GM12878 (cell line): Measurements from ENCODE around the gene GRIN2C. TPM values are rescaled to one million over a fixed set of nuclear protein-coding genes. Genes with fewer than 3 reads are reported as not detected.

Experiments
- ATAC-seq: fragments of 200-7000 bp; cut with Tn5 transposase; 3 replicates; pipeline ENCODE4 v1.9.1; 2020; ENCODE audit warnings: mild to moderate bottlenecking, moderate library complexity
- BruUV-seq: library from RNA; stranded (reverse); fragments of 400-500 nt; replicated peaks from 2 replicates; lab custom pipeline; 2021; lab: Mats Ljungman, UMichigan
- CTCF ChIA-PET: fragments of 300-600 bp; sonication (Branson Sonifier 250); formaldehyde crosslinking; extraction: SDS; loops from one replicate; lab custom pipeline; 2021; ENCODE audit warnings: inconsistent platforms; lab: Yijun Ruan, JAX
- POLR2A ChIA-PET: fragments of 350-600 bp; formaldehyde crosslinking; extraction: SDS; loops from one replicate; lab custom pipeline; 2021; ENCODE audit warnings: inconsistent platforms; lab: Charles Lee
- RAD21 ChIA-PET: fragments of 300-600 bp; sonication (Branson Sonifier 250); formaldehyde crosslinking; loops from one replicate; lab custom pipeline; 2023; ENCODE audit warnings: antibody characterized with exemption; ENCODE audit not compliant: unreplicated experiment; lab: Charles Lee
- SMC1A ChIA-PET: fragments of 300-600 bp; sonication (Branson Sonifier 250); formaldehyde crosslinking; loops from one replicate; lab custom pipeline; 2023; ENCODE audit not compliant: unreplicated experiment, uncharacterized antibody; lab: Charles Lee
- DNase-seq: peaks from one replicate; pipeline ENCODE4 v3.0.0-alpha.2; 2011; ENCODE audit warnings: low read depth, low spot score
- FAIRE-seq: peaks from 3 replicates; lab custom pipeline; 2011; peaks lifted over from hg19 to GRCh38; lab: Jason Lieb, UNC
- H2AFZ ChIP-seq: 2 replicates; pipeline ENCODE4 v1.6.0; 2011; ENCODE audit warnings: low read depth, low read length, control low read depth; ENCODE audit not compliant: control insufficient read depth
- H3K27ac ChIP-seq: 2 replicates; pipeline ENCODE4 v1.5.1; 2011; ENCODE audit warnings: control low read depth; ENCODE audit not compliant: control insufficient read depth, insufficient read depth
- H3K27me3 ChIP-seq, 2 experiments: replicated peaks in 1 of 2; 2 replicates each; pipeline versions ENCODE4 v1.6.0 to v1.6.1; 2011; ENCODE audit warnings: low read length in 1 of 2; ENCODE audit not compliant: control insufficient read depth in 2 of 2, insufficient read depth in 2 of 2
- H3K36me3 ChIP-seq, 2 experiments: 2 replicates each; pipeline ENCODE4 v1.5.1; 2011; ENCODE audit warnings: low read length in 1 of 2; ENCODE audit not compliant: control insufficient read depth in 2 of 2, insufficient read depth in 2 of 2
- H3K4me1 ChIP-seq: 2 replicates; pipeline ENCODE4 v1.6.1; 2011; ENCODE audit warnings: mild to moderate bottlenecking, low read length, moderate library complexity, mixed read lengths; ENCODE audit not compliant: control insufficient read depth, insufficient read depth
- H3K4me2 ChIP-seq: 2 replicates; pipeline ENCODE4 v1.6.0; 2011; ENCODE audit warnings: control low read depth; ENCODE audit not compliant: control insufficient read depth, insufficient read depth
- H3K4me3 ChIP-seq: fragments of 200-600 bp; sonication (generic); 2 replicates; pipeline ENCODE4 v1.5.1; 2016
- H3K79me2 ChIP-seq: 2 replicates; pipeline ENCODE4 v1.6.0; 2011; ENCODE audit warnings: low read length; ENCODE audit not compliant: control insufficient read depth, insufficient read depth
- H3K9ac ChIP-seq: 2 replicates; pipeline ENCODE4 v1.8.0; 2011; ENCODE audit warnings: low read length, control low read depth, mixed read lengths; ENCODE audit not compliant: control insufficient read depth, insufficient read depth
- H3K9me3 ChIP-seq: replicated peaks from 3 replicates; pipeline ENCODE4 v1.5.1; 2011; ENCODE audit warnings: mild to moderate bottlenecking, low read length; ENCODE audit not compliant: control insufficient read depth, insufficient read depth
- H4K20me1 ChIP-seq: 2 replicates; pipeline ENCODE4 v1.6.0; 2011; ENCODE audit not compliant: control insufficient read depth, insufficient read depth
- BRCA1 ChIP-seq: IDR thresholded peaks from 2 replicates; pipeline ENCODE4 v1.6.1; 2011; ENCODE audit warnings: low read depth, low read length, improper control_type of control experiment
- JUND ChIP-seq: IDR thresholded peaks from 2 replicates; pipeline ENCODE4 v1.6.1; 2012; ENCODE audit warnings: low read depth, mild to moderate bottlenecking, low read length, improper control_type of control experiment, moderate library complexity
- MEF2B ChIP-seq: fragments of 450-650 bp; IDR thresholded peaks from 2 replicates; pipeline ENCODE4 v1.6.1; 2018; ENCODE audit warnings: mild to moderate bottlenecking, moderate library complexity; ENCODE audit not compliant: partially characterized antibody, poor library complexity, severe bottlenecking
- MTA3 ChIP-seq: IDR thresholded peaks from 2 replicates; pipeline ENCODE4 v1.6.1; 2012; ENCODE audit warnings: low read length, inconsistent platforms, borderline replicate concordance
- POLR2AphosphoS5 ChIP-seq: IDR thresholded peaks from 2 replicates; pipeline ENCODE4 v1.6.1; 2011; ENCODE audit warnings: mild to moderate bottlenecking, low read length, inconsistent platforms
- STAT3 ChIP-seq: IDR thresholded peaks from 2 replicates; pipeline ENCODE4 v1.6.1; 2011; ENCODE audit warnings: low read depth, low read length, improper control_type of control experiment
- YBX1 ChIP-seq: fragments of 450-650 bp; IDR thresholded peaks from 2 replicates; pipeline ENCODE4 v1.6.1; 2016; ENCODE audit warnings: antibody characterized with exemption
- WGBS: methylation state at CpG from one replicate; pipeline ENCODE4 v1.1.6; 2016; ENCODE audit warnings: low lambda C conversion rate; ENCODE audit not compliant: insufficient replicate concordance, insufficient coverage; ENCODE audit errors: missing lambda C conversion rate; 5-methylcytosine and 5-hydroxymethylcytosine counted together
- in situ Hi-C: fragments of 300-500 bp; cut with MboI; formaldehyde crosslinking; loops from 9 replicates; pipeline ENCODE4 v1.14.3; 2018; ENCODE audit warnings: mixed read lengths
- intact Hi-C: fragments of 100-400 bp; cut with micrococcal nuclease; formaldehyde crosslinking; loops from one replicate; pipeline ENCODE4 v1.14.2; 2022; ENCODE audit not compliant: unreplicated experiment
- polyA plus RNA-seq, 11 experiments: library from polyadenylated mRNA; depleted of rRNA in 4 of 11; unstranded in 6 of 11; stranded (reverse) in 5 of 11; fragments of >200 nt; fragmentation: Nextera tagmentation in 4 of 11; fragmentation: Illumina TruSeq in 1 of 11; extraction: Ambion mirVana in 4 of 11; extraction: Trizol in 1 of 11; gene quantifications; 1 replicate in 1 of 11; 2 replicates in 10 of 11; pipeline versions ENCODE4 v1.2.1 to v1.2.3, GENCODE V29; 2011 to 2016; ENCODE audit warnings: inconsistent platforms in 2 of 11, missing spikeins in 2 of 11, low read depth in 1 of 11
- total RNA-seq, 4 experiments: library from RNA; depleted of rRNA in 3 of 4; stranded (reverse); fragments of >200 nt in 3 of 4; fragmentation: Illumina TruSeq in 1 of 4; extraction: Trizol in 1 of 4; gene quantifications; 2 replicates each; pipeline versions ENCODE4 v1.2.1 to v1.2.3, GENCODE V29; 2013 to 2021
- TF ChIP-seq, protein P1 (sequence below): IDR thresholded peaks from 2 replicates; pipeline ENCODE4 v1.6.1; 2012; ENCODE audit warnings: low read depth, low read length, improper control_type of control experiment
- TF ChIP-seq, protein P2 (sequence below): IDR thresholded peaks from 2 replicates; pipeline ENCODE4 v1.6.1; 2011; ENCODE audit warnings: borderline replicate concordance, low read depth, mild to moderate bottlenecking, moderate library complexity, mixed read lengths, low read length; ENCODE audit not compliant: insufficient read depth; ENCODE audit errors: extremely low read length
- TF ChIP-seq, protein P3 (sequence below): IDR thresholded peaks from 2 replicates; pipeline ENCODE4 v1.6.1; 2011; ENCODE audit warnings: low read depth, mild to moderate bottlenecking, low read length, moderate library complexity, borderline replicate concordance; ENCODE audit errors: extremely low read depth
- TF ChIP-seq, protein P4 (sequence below): fragments of 450-650 bp; formaldehyde crosslinking; IDR thresholded peaks from 2 replicates; pipeline ENCODE4 v1.4.0; 2022; ENCODE audit warnings: mild to moderate bottlenecking, moderate library complexity
- TF ChIP-seq, protein P5 (sequence below): fragments of 450-650 bp; IDR thresholded peaks from 2 replicates; pipeline ENCODE4 v1.6.1; 2017; ENCODE audit warnings: borderline replicate concordance
- TF ChIP-seq, protein P6 (sequence below): fragments of 450-650 bp; IDR thresholded peaks from 2 replicates; pipeline ENCODE4 v1.6.1; 2017; ENCODE audit warnings: mild to moderate bottlenecking

GRIN2C gene
- total and polyA plus RNA-seq, 10 of the 15 experiments (the other 5 are each of a cell fraction or from before 2014, with no cell fraction given), result 0.01 to 0.20 (median 0.11) TPM; not detected in 2

DNA sequence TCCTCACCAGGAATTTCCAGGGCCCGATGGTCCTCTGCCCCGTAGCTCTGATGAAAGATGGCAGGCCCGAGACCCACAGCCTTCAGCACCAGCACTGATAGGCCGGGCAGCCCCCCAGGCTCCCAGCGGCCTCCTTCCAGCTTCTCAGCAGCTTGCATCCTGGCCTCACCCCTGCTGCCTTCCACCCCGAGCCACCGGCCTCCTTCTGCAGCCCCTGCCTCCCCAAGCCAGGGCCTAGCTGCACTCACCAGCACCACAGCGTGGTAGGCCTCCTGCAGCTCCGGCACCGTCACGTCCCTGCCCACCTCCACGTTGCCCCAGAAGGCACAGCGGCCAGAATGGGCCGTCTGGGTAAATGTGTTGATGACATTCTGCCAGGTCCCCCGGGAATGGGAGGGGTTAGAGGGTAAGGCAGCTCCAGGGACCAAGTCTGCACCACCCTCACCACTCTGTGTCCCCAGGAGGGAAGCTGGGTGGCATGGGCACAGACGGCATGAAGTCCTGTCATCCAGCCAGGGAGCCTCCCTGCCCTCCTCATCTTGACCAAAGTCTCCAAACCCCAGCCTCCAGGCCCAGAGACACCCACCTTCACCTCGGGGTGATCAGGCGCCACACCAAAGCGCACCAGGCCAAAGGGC is 6.6 kb upstream of the GRIN2C start:
- FAIRE-seq (no peak), ATAC-seq (no peak), DNase-seq (no peak)
- Histone ChIP-seq H3K27me3 (peaks cover 0 to 2% of the 10 kb centered on the region in 2 experiments; a peak in 1 of 4 replicates), H3K27ac (no peak overlapping the region), H2AFZ (no peak overlapping the region), H3K4me1 (peaks cover 7% of the 10 kb centered on the region), H3K36me3 (no peaks in the 10 kb centered on the region; a peak in 3 of 4 replicates), H3K79me2 (peaks cover 2% of the 10 kb centered on the region), H3K4me2 (no peak overlapping the region), H3K4me3 (no peak overlapping the region), H3K9me3 (no peaks in the 10 kb centered on the region), H4K20me1 (no peaks in the 10 kb centered on the region), H3K9ac (no peak overlapping the region)
- no TSS peak for BruUV-seq
- ChIA-PET RAD21 (interaction anchor here (0.6 to 3.2 kb wide), 11 partner anchors 8 to 439 kb away, joined by 3 to 21 read pairs (median 4); partner anchors contain the start of gene NUP85), SMC1A (interaction anchor here (0.9 to 1.9 kb wide), 5 partner anchors 10 to 121 kb away, joined by 4 to 13 read pairs (median 5); no protein-coding TSS in a partner anchor), CTCF (interaction anchor here (0.9 to 10.2 kb wide), 15 partner anchors 9 to 209 kb away, joined by 3 to 98 read pairs (median 7); partner anchors contain the start of gene RAB37), POLR2A (interaction anchor here (0.6 to 1.7 kb wide), 5 partner anchors 88 to 636 kb away, joined by 3 to 5 read pairs (median 3); partner anchors contain the start of gene NAT9)
- intact Hi-C loops (no loop called here), in situ Hi-C loops (loop anchor here (5.0 kb wide), 1 partner anchor 124 kb away; no protein-coding TSS in a partner anchor)
- 82% methylated on average over 18 of the region's 19 CpGs for whole genome bisulfite sequencing
- TF ChIP-seq, protein P1, sequence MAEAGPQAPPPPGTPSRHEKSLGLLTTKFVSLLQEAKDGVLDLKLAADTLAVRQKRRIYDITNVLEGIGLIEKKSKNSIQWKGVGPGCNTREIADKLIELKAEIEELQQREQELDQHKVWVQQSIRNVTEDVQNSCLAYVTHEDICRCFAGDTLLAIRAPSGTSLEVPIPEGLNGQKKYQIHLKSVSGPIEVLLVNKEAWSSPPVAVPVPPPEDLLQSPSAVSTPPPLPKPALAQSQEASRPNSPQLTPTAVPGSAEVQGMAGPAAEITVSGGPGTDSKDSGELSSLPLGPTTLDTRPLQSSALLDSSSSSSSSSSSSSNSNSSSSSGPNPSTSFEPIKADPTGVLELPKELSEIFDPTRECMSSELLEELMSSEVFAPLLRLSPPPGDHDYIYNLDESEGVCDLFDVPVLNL, result no peak
- no peak for TF ChIP-seq STAT3
- TF ChIP-seq, protein P2, sequence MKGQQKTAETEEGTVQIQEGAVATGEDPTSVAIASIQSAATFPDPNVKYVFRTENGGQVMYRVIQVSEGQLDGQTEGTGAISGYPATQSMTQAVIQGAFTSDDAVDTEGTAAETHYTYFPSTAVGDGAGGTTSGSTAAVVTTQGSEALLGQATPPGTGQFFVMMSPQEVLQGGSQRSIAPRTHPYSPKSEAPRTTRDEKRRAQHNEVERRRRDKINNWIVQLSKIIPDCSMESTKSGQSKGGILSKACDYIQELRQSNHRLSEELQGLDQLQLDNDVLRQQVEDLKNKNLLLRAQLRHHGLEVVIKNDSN, result no peak
- TF ChIP-seq, protein P3, sequence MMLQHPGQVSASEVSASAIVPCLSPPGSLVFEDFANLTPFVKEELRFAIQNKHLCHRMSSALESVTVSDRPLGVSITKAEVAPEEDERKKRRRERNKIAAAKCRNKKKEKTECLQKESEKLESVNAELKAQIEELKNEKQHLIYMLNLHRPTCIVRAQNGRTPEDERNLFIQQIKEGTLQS, result no peak
- TF ChIP-seq YBX1, result no peak
- no peak for TF ChIP-seq BRCA1
- TF ChIP-seq POLR2AphosphoS5, result no peak
- TF ChIP-seq, protein P4, sequence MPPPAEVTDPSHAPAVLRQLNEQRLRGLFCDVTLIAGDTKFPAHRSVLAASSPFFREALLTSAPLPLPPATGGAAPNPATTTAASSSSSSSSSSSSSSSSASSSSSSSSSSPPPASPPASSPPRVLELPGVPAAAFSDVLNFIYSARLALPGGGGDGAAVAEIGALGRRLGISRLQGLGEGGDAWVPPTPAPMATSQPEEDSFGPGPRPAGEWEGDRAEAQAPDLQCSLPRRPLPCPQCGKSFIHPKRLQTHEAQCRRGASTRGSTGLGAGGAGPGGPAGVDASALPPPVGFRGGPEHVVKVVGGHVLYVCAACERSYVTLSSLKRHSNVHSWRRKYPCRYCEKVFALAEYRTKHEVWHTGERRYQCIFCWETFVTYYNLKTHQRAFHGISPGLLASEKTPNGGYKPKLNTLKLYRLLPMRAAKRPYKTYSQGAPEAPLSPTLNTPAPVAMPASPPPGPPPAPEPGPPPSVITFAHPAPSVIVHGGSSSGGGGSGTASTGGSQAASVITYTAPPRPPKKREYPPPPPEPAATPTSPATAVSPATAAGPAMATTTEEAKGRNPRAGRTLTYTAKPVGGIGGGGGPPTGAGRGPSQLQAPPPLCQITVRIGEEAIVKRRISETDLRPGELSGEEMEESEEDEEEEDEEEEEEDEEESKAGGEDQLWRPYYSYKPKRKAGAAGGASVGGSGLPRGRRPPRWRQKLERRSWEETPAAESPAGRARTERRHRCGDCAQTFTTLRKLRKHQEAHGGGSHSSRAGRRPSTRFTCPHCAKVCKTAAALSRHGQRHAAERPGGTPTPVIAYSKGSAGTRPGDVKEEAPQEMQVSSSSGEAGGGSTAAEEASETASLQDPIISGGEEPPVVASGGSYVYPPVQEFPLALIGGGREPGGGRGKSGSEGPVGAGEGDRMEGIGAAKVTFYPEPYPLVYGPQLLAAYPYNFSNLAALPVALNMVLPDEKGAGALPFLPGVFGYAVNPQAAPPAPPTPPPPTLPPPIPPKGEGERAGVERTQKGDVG (CRISPR knock-in tag), result no peak
- TF ChIP-seq MEF2B, result no peak
- no peak for TF ChIP-seq MTA3
- TF ChIP-seq, protein P5, sequence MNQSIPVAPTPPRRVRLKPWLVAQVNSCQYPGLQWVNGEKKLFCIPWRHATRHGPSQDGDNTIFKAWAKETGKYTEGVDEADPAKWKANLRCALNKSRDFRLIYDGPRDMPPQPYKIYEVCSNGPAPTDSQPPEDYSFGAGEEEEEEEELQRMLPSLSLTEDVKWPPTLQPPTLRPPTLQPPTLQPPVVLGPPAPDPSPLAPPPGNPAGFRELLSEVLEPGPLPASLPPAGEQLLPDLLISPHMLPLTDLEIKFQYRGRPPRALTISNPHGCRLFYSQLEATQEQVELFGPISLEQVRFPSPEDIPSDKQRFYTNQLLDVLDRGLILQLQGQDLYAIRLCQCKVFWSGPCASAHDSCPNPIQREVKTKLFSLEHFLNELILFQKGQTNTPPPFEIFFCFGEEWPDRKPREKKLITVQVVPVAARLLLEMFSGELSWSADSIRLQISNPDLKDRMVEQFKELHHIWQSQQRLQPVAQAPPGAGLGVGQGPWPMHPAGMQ, result no peak
- TF ChIP-seq, protein P6, sequence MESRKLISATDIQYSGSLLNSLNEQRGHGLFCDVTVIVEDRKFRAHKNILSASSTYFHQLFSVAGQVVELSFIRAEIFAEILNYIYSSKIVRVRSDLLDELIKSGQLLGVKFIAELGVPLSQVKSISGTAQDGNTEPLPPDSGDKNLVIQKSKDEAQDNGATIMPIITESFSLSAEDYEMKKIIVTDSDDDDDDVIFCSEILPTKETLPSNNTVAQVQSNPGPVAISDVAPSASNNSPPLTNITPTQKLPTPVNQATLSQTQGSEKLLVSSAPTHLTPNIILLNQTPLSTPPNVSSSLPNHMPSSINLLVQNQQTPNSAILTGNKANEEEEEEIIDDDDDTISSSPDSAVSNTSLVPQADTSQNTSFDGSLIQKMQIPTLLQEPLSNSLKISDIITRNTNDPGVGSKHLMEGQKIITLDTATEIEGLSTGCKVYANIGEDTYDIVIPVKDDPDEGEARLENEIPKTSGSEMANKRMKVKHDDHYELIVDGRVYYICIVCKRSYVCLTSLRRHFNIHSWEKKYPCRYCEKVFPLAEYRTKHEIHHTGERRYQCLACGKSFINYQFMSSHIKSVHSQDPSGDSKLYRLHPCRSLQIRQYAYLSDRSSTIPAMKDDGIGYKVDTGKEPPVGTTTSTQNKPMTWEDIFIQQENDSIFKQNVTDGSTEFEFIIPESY, result no peak
- TF ChIP-seq JUND, result no peak
